T1000 (cell line): Measurements from ENCODE around the gene TP53I13.
A peak's percentile ranks its signal among the peaks of the same experiment; 100 is the strongest.
"Not testable (repeated sequence)": the region's sequence is repeated elsewhere in the genome, so short reads cannot be mapped to it uniquely, and the experiment has no call there.

ENCODE experiments used
- DNase-seq: peaks from one replicate; lab custom pipeline; 2025; ENCODE audit warnings: mixed read lengths; lab: John Stamatoyannopoulos, UW

The TP53I13 gene, protein sequence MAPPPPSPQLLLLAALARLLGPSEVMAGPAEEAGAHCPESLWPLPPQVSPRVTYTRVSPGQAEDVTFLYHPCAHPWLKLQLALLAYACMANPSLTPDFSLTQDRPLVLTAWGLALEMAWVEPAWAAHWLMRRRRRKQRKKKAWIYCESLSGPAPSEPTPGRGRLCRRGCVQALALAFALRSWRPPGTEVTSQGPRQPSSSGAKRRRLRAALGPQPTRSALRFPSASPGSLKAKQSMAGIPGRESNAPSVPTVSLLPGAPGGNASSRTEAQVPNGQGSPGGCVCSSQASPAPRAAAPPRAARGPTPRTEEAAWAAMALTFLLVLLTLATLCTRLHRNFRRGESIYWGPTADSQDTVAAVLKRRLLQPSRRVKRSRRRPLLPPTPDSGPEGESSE

DNA sequence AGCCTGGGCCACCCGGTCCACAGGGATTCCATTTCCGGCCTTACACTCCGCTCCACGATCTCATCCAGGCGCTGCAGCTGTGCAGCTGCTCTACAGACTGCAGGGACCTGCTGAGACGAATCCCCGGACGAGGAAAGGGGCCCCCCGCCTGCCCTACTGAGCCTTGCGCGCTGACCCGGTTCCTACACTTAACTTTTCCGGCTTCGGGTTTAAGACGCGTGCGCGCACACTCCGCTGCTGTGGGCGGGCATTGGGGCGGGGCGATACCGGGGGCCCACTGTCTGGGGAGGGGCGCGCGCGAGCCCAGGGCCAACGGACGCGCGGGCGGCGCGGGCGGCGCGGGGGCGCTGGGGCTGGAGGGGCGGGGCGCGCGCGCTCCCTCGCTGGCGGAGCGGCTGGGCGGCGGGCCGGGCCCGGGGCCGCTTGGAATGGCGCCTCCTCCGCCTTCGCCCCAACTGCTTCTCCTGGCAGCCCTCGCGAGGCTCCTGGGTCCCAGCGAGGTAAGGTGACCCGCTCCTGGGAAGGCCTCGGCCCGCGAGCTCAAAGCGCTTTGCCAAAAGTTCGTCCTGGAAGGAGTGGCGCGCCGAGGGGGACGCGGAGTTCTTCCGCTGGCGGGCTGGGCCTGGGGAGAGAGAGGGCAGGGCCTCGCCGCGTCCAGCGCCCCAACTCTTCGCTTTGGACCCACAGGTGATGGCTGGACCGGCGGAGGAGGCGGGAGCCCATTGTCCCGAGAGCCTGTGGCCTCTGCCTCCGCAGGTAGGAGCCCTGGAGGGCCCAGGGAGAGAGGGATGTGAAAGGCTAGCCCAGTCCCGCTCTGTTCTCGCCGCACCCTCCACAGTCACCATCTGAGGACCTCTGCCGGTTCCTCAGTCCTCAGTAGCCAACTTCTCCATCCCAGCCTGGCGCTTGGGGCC lies at the start of gene TP53I13:
TSS of gene TP53I13 (plus strand) at position 371 of the 914 bp plus-strand sequence. CDS start at position 429, 58 bp downstream.
- peak; percentile 71 for DNase-seq

DNA sequence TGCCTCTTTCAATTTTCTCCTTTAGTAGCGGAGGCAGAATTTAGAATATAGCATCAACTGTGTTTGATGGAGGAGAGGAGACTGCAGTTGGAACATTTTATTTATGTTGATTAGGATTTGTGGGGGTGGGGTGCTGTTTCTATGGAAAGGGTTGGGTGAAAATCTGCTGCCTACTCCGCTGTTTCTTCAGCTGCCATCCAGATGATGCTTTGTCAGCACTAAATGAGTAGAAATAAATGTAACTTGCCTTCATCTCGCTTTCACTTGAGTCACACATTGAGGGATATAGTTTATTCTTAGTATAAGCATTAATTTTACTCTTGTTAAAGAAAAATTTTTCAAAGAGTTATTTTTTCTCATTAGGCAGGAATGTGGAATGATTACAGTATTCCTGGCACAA lies 43.8 kb upstream of the TP53I13 start:
- no peak for DNase-seq

DNA sequence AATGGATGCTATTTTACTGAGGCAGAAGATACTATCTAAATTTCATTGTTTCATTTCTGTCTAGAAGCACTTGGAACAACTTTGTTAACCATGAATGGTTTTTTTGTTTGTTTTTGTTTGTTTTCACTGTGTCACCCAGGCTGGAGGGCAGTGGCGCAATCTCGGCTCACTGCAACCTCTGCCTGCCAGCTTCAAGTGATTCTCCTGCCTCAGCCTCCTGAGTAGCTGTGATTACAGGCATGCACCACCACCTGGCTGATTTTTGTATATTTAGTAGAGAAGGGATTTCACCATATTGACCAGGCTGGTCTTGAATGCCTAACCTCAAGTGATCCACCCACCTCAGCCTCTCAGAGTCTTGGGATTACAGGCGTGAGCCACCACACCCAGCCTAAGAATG lies 42.2 kb upstream of the TP53I13 start:
- no peak for DNase-seq

DNA sequence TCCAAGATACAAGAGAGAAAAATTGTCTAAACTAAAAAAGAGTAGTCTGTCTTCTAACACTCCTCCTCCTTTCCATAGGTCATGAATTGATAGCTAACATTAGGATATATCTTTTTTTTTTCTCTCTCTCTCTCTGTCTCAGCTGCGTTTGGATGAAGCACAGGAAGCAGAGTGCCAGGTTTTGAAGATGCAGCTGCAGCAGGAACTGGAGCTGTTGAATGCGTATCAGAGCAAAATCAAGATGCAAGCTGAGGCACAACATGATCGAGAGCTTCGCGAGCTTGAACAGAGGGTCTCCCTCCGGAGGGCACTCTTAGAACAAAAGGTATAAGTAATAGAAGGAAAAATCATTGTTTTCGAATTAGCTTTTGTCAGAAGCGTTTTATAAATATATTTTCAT lies 34.5 kb upstream of the TP53I13 start:
- DNase-seq: no peak

DNA sequence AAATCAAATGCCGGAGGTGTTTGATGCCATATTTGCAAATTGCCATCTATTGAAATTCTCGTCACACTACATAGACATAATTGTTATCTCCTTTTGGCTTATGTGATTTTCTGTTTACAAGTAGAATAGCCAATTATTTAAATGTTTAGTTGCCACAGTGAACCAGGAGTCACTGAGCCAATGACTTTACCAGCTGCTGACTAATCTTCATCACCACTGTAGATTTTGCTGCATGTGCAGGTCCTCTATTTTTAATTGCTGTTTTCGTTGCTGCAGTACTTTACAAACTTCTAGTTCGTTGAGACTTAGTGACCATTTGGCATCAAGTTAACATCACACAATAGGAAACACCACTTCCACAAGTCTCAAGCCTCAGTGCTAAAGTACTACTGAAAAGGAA lies 24.4 kb upstream of the TP53I13 start:
- DNase-seq: no peak

DNA sequence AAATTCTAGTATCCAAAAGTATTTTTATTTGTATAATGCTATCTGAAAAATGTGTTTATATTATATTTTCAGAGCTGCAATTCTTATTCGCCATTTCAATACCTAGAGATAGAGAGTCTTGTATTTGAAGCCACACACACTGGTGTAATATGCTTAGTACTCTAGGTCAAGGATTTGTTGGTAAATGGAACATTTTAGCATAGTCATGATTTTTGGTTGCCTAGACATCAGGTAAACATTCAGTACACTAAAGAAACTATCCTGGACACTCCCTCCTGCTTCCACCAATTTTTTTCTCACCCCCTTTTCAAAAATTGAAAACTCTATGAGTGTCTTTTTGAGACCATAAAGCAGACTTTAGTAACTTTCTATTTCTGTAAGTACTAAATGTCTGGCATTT lies 22.4 kb upstream of the TP53I13 start:
- no peak for DNase-seq

DNA sequence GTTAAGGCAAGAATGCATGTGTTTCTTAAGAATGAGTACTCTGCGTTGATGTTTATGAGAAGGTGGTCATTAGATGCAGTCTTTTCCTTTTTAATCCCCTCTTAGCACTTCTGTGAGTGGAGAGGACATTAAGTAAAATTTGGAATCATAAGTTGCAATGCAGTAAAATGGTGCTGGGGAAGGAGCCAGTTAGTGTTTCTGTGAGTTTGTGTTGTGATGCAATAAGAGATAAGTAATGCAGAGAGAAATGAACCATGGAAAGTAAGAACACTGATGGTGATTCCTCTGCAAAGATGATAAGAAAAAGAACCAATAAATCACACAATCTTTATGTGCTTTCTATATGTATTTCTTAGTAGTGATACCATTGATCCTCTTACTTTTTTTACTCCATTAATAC lies 21.7 kb upstream of the TP53I13 start:
- no peak for DNase-seq

DNA sequence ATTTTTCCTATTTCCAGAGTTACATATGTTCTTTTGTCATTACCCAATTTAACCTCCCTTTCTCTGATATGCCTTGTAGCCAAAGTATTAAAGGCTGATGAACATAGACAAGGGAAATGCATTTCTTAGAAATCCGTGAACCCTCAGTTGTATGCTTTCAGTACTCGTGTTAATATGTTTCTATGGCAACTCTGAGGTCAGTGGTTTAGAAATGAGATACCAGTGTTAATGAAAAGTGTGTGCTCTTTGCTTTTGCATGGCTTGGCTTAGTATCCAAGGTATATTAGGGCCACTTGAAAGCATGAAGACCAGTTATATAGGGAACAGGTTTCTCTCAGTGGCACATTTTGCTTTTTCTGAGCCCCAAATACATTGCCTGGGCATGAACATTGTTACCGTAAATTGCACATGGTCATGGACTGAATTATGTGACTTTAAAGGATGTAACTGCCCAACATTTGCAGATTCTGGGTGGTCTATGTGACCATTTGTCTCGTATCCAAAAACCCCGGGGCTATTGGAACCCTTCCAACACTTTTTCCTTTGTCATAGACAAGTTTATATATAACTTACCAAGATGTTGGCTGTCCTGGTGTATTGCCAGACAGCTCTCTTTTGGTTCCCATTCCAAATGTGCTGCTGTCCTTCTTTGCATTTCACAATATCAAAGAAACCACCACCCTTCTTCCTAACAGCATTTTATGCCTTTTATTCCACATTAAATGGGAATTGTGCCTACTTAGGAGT lies 19.2 kb upstream of the TP53I13 start:
- DNase-seq: no peak

DNA sequence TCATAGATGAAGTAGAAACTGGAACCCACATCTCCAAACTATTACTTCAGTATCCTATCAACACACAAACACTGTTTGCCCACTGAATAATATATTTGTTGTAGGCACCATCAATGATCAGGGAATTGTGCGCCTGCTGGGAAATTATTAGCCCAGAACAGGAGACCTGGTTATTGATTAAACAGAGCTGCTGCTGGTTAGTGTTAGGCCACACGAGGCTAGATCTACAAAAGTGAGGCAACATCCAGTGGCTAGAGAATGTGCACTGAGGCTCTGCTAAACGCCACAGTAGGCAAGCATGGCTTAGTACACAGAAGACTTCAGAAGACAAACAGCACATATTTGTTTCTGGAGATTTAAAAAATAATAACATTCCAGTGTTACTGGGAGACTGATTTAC lies 12.7 kb upstream of the TP53I13 start:
- DNase-seq: no peak

DNA sequence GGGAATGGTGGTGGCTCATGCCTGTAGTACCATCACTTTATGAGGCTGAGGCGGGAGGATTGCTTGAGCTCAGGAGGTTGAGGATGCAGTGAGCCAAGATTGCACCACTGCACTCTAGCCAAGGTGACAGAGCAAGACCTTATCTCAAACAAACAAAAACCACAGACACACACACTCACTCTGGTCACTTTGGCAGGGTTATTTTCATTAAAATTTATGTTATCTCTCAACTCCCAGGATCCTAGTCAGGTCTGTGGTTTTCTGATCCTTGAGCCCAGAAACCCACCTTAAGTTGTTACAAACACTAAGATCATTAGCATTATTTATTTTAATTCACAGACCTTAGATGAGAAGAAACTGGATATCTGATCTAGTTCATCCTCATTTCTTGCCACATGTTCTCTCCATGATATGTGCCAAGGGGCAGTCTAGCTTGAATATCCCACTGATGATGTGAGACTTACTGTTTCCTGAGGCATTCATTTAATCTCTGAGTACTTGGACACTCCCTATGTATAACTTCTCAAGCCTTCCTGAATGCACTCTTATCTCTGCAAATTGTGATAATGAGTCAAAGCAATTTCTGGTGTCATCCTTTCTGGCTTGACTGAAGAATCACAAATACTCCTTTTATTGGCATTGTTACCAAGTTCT lies 11.3 kb upstream of the TP53I13 start:
- no peak for DNase-seq

DNA sequence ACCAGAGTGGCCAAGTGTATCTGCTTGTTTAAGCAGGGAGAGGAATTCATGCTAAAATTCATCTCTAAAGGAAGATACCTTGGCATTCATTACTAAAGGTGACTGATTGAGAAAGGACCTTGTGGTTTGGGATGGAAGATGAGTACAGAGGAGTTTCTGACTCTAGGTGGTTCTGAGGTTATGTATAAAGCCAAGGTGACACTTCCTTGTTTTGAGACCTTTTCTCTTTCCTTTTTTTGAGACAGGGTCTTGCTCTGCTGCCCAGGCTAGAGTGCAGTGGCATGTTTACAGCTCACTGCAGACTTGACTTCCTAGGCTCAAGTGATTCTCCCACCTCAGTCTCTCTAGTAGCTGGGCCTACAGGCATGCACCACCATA lies 10.8 kb upstream of the TP53I13 start:
- DNase-seq: no peak

DNA sequence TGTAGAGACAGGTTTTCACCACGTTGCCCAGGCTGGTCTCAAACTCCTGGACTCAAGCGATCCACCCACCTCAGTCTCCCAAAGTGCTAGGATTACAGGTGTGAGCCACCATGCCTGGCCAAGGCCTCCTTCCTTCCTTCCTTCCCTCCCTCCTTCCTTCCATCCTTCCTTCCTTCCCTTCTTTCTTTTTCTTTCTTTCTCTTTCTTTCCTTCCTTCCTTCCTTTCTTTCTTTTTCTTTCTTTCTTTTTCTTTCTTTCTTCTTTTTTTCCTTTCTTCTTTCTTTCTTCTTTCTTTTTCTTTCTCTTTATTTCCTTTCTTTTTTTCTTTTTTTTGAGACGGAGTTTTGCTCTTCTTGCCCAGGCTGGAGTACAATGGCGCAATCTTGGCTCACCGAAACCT lies 10.4 kb upstream of the TP53I13 start:
- DNase-seq: not testable (repeated sequence)

DNA sequence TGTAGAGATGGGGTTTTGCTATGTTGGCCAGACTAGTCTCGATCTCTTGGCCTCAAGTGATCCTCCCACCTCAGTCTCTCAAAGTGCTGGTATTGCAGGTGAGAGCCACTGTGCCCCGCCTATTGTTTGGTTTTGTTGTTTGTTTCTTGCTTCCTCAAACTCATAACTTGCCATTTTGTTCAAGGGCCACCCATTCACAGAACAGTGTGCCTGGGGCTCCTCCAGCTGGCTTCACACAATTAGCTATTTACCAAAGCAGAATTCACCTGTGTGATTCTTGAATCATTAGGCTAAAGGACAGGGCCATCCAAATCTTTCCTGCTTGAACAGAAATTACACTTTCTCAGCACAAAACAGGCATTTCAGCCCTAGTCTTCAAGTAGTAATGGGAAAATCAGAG lies 8.9 kb upstream of the TP53I13 start:
- DNase-seq: no peak

DNA sequence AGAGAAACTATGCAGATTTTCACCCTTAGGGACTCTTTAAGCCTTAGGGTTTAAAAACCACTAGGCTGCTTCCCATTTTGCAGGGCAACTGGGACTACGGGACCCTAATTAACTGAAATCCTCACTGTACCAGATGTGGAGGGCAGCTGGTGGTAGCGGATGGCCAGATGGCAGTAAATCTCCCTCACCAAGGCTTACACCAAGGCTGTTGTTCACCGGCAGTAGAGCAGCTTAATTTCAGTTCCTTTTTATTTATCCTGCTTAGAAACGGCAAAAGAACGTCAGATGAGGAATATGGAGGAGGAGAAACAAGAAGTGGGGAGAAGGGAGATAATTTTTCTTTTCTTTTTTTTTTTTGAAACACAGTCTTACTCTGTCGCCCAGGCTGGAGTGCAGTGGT lies 8.2 kb upstream of the TP53I13 start:
- DNase-seq: no peak

DNA sequence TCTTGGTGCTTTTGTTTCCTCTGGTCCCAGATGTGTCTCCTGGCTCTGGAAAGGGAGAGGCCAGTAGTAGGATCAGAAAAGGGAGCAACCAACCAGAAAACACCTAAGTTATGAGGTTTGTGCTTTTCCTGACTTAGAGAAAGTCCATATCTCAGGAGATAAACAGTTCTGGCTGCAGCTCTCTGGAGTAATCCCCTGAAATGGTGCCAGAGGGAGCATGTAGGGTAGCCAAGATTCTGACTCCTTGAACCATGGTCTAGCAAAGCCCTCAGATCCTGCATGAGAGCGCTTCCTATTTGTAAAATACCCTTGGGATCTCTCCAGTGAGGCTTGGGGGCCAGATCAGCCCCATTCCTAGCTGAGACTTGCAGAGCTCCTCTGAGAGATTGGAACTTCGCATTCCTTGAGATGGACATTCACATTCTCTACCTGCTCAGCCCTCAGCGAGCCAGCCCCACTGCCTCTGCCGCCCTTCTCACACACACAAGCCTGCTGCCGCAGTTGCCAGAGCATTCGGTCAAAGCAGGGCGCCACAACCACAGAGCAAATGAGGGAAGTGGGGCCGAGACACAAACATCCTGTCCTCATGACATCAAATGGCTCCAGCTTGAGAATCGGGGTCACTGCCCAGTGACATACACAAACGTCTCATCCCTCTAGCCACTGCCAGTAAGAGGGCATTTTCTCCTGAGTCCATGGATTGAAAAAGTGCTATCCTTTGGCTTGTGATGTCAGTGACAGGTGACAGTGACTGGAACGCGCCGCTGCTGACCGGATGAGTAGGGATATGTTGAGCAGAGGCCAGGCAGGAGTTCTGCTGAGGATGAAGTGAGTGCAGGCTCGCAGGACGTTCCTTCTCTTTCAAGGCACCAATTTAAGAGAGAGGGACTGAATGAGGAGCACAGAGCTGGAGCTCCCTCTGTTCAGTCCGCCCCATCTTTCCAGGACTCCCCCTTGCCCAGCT lies 6.7 kb upstream of the TP53I13 start:
- no peak for DNase-seq

DNA sequence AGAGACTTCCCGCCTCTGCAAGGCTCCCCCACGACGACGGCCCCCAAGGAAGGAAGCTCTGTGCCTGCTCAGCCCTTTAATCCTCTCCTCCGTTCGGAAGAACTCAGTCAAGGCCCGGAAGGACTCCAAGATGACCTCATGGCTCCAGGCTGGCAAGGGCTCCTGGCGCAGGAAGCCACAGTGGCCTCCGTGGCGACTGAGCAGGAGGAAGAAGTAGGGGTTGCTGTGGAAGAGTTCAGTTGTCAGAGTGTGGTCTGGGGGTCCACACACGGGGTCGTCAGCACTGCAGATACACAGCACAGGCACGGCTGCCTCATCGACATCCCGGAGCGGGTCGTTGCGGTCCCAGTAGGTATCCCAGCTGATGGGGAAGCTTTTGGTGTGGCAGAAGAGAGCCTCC lies 5.9 kb upstream of the TP53I13 start:
- no peak for DNase-seq

DNA sequence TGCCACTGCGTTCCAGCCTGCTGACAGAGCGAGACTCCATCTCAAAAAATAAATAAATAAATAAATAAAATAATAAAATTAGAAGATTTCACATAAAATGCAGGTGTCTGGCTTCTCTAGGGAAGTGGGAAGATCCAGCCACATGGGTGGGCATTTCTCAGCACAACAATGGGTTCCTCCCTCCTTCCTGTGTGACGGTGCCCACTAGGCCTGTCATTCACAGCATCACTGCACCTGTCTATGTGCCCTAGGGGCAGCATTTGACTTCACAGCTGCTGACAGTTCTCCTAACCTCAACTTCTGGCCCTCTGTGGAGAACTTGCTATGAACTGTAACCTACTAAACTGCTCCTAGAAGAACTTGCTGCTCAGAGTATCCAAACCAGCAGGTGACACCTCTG lies 4.7 kb upstream of the TP53I13 start:
- no peak for DNase-seq

DNA sequence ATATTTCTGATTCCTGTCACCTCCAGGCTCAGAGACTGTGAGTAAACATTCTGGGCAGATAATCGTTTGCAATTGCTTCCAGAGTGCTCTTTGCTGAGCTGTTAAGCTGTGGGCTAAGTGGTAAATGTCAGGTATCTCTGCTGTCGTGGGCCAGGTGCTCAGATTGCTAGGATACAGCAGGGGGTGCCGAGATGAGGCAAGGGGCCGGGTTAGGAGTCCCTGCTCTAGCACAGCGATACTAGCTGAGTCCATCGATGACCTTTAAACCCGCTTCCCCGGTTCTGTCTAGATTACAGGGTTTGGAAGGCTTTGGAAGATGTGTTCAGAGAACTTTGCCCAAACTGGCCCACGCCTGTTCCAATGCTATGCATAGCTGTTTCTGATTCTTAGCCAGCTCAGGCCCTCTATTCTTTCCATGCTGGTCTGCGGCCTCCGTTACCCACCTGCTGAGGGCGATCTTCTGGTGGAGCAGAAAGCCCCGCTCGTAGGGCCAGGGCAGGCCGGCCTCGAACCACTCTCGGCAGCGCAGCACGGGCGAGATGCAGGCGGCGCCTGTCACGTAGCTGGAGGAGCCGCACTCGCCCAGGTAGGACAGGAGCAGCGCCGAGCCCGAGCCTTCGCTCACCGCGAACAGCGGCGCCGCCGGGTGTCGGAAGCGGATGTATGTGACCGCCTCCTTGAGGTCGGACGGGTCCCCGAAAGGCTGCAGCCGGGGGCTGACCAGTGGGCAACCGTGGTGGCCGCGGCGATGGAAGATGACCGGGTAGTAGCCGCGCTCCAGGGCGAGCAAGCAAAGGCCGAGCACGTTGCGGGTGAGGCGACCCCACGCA lies 2.6 kb upstream of the TP53I13 start:
- DNase-seq: no peak

DNA sequence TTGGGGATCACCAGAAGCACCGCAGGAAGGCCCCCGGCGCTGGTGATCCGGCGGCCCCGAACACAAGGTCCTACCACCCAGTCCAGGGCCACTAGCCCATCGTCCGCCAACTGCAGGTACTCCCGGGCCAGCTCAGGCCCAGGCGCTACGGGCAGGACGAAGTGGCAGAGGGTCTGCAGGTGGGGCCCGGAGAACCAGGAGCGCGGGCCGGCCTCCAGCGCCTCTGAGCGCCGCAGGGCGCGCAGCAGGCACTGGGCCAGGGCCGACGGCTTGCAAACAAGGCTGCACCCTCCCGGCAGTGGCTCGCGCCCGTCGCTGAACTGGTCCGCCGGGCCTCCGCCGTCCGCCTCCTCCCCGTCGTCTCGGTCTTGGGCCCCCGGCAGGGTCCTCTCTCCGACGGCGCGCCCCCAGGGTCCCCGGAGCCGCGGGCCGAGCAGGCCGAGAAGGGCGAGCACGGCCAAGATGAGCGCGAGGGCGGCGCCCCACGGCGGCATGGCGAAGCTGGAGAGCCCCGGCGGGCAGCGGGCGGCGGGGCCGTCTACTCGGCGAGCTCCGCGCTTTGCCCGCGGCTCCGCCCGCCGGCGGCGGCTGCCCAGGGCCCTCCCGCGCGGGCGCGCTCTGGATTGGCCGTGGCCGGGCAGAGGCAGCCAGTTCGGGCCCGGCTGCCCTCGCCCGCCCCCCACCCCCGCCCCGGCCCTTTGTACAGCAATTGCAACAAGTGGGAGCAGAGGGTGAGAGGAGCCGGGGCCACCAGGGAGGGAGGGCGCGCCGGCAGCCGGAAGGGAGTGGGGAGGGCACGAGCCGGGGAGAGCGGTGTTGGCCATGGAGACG lies 1.8 kb upstream of the TP53I13 start, which contains the start of gene ABHD15:
TSS of gene ABHD15 (minus strand) at position 565 of the 831 bp plus-strand sequence. CDS start at position 494, 71 bp downstream.
- peak; percentile 77 for DNase-seq
